AG09319 (cell line): ENCODE data around the gene ETFA.

Source experiments
- DNase-seq: peaks from one replicate; pipeline ENCODE4 v3.0.0-alpha.2; 2010; ENCODE audit warnings: low read depth; ENCODE audit errors: extremely low read depth
- TF ChIP-seq, protein P1 (sequence below): IDR thresholded peaks from 2 replicates; pipeline ENCODE4 v1.5.1; 2011; ENCODE audit warnings: low read depth, mild to moderate bottlenecking, inconsistent platforms, low read length, moderate library complexity

The ETFA gene

DNA sequence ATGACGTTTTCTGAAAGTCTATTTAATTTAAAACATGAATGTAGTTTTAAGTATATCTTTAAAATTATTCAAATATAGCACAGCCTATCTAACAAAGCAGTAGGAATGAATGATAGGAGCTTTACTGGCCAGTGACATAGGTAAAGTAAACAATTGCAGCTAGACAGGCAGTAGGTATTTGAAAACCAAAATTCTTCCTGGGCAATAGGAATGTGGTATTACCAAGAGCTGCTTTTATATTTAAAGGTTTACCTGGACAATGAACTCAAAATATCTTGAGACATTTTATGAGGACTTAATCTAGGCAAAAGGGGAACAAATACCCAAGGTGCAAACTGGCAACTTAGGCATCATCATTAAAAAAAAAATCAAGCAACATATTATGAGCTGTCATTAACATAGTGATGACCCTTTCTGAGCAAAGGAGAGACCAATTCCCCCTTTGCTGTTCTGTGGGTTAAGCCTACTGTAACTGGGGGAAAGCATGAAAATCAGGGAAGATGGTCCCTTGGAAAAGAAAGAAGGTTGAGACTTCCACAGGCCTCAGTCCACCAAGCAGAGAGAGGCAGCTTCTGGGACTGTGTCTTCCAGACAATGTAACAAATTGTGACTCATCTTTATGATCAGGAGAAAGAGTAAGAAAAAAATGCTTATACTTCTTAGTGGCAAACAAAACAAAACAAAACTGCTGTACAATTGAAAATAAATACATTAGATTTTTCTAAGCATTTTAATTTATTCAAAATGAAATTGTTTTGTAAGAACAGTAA, 38.2 kb upstream of the ETFA start:
- TF ChIP-seq, protein P1, sequence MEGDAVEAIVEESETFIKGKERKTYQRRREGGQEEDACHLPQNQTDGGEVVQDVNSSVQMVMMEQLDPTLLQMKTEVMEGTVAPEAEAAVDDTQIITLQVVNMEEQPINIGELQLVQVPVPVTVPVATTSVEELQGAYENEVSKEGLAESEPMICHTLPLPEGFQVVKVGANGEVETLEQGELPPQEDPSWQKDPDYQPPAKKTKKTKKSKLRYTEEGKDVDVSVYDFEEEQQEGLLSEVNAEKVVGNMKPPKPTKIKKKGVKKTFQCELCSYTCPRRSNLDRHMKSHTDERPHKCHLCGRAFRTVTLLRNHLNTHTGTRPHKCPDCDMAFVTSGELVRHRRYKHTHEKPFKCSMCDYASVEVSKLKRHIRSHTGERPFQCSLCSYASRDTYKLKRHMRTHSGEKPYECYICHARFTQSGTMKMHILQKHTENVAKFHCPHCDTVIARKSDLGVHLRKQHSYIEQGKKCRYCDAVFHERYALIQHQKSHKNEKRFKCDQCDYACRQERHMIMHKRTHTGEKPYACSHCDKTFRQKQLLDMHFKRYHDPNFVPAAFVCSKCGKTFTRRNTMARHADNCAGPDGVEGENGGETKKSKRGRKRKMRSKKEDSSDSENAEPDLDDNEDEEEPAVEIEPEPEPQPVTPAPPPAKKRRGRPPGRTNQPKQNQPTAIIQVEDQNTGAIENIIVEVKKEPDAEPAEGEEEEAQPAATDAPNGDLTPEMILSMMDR = no peak
- no peak for DNase-seq

DNA sequence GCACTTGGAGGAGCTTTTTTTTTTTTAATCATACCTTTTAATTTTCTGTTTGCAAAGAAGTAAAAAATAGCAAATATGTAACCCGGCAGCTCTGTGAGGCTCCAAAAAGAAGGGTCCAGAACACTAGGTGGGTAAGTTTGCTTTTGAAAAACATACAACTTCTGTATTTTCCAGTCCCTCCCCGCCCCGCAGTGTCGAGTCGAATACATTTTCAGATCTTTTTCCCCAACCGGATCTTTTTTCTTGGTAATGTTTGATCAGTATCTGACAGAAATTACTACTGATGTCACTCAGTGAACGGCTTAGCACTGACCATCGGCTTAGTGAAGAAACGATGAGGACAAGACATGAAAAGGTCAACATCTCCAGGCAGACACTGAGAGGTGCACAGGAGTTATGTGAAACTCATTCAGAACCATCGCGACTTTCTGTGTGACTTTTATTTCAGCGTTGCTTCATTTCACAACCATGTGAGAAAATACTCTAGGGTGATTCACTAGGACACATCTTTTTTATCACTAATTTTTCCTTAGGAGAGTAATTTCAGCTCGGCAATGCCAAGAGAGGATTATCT, 36.3 kb upstream of the ETFA start:
- TF ChIP-seq, protein P1 = no peak
- DNase-seq = no peak

DNA sequence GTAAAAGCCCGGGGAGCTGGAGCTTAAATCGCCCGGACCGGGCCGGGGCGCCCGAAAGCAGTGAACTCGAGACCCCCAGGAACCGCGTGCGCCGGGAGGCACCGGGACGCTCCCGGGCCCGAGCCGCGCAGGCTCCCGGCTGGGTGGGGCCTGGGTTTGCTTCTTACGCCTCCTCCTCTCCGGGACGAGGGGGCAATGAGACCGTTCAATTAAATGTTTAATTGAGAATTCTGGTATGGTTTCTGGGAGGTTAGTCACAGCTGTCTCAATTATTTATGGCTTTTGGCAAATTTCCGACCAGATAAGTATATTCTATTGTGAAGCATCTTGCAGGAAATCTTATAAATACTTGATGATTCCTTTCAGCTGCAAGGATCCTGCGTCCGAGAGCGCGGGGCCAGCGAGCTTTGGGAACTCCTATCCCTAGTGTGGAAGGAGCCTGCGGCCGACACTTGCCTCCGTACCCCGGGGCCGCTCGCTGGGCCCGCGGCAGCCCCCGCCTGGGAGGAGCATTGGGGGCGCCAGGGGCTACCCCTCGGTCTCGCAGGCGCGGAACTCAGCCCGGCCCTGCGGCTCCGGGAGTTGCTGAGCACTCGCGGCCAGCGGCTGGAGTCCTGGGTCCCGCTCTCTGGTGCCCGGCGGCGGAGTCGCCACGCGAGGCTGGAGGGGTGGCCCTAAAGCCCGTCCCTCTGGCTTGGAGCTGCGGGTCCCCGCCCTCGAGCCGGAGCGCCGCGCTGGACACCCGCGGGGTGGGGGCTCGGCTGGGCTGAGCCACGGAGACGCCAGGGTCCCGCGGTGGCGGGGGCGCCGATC, 35.6 kb upstream of the ETFA start:
- DNase-seq = no peak

DNA sequence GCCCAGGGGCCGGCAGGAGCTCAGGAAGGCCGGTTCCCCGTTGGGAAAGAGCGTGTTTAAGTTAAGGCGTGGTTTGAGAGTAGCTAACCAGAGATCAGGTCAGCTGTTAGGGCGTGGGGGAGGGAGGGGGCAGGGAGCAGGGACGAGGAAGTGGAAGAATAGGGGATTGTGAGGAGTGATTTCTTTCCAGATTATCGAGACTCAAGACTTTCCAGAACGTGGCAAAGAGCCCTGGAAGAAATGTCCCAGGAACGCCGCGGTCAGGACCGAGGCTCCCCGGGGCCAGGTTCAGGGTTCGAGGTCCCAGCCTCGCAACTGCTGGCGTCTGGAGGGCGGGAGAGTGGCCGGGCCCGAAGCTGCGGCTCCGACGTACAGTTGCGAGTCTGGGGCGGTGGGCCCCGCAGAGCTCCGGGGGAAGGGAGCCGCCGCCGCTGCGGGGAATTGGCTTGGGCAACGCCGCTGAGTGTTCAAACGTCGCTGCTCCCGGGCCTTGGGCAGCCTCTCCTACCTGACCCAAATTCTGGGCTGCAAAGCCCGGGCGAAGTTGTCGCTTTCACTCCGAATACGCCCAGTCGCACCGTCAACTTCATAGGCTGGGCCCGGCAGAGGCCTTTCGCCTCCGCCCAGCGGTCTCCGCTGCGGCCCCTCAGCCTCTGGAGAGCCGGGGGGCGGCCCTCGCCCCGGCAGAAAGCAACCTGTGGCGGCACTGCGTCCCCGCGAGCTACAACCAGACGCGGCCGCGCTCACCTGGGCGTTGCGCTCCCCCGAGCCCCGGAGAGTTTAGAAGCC, 34.8 kb upstream of the ETFA start:
- TF ChIP-seq, protein P1 = no peak
- DNase-seq = no peak

More for the DNA sequence above, 35.6 kb upstream of the ETFA start:
- TF ChIP-seq, protein P1 = no peak

DNA sequence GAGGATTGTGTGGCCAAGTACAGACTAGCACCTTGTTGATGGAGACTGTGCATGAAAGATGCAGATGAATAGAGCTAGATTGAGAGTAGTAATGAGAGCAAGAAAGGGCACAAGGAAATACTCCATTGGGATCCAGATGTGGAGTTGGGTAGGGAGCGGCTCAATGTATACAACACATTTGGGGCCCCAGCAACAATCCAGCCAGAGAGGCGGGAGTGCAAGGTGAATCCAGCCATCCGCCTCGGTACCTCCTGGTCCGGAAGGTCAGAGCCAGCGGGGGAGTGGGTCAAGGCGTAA, 34.3 kb upstream of the ETFA start:
- DNase-seq = no peak
- TF ChIP-seq, protein P1 = no peak

DNA sequence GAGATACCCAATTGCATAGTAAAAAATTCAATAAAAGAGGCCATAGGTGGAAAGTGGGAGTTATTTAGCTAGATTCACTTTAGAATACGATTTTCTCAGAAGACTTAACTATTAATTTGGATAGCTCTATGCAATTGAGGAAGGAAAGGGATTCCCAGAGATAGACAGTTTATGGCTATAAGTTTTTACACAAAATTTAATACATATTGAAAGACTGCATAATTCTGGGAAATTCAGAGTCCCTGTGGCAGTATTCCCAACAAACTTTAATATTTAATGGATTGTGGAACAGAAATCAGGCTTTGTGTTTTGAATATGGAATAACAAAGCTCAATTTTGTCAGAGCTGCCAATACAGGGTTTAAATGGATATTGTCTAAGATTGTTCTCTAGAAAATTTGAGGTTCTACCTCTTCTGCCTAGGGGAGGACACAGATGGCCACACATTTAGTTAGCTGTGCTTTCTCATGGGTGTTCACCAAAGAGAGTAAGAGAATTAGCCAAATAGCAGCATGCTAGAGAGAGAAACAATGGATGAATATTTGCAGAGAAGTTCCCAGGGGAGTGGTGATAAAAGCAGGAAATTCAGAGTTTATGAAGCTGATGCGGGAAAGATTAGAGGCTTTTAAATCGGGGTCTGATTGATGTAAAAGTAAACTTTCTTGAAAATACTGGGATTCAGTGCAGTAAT, 33.8 kb upstream of the ETFA start:
- DNase-seq = no peak
- TF ChIP-seq, protein P1 = no peak
